Astrocyte of the spinal cord (primary cell): Measurements from ENCODE around the gene IFI30.
A peak's percentile ranks its signal among the peaks of the same experiment; 100 is the strongest.

Experiments
- DNase-seq: peaks from one replicate; pipeline ENCODE4 v3.0.0; 2011; ENCODE audit warnings: low read depth, low spot score
- H3K4me3 ChIP-seq: 2 replicates; pipeline ENCODE4 v1.5.1; 2011; ENCODE audit warnings: low read depth, mild to moderate bottlenecking, low read length, moderate library complexity
- in situ Hi-C: cut with HindIII; loops from 2 replicates; pipeline ENCODE4 v1.10.0; 2017; ENCODE audit warnings: low sequenced_read_pairs
- TF ChIP-seq, protein P1 (sequence below): IDR thresholded peaks from 2 replicates; pipeline ENCODE4 v1.5.1; 2012; ENCODE audit warnings: low read depth, mild to moderate bottlenecking, low read length, inconsistent platforms

The IFI30 gene

DNA sequence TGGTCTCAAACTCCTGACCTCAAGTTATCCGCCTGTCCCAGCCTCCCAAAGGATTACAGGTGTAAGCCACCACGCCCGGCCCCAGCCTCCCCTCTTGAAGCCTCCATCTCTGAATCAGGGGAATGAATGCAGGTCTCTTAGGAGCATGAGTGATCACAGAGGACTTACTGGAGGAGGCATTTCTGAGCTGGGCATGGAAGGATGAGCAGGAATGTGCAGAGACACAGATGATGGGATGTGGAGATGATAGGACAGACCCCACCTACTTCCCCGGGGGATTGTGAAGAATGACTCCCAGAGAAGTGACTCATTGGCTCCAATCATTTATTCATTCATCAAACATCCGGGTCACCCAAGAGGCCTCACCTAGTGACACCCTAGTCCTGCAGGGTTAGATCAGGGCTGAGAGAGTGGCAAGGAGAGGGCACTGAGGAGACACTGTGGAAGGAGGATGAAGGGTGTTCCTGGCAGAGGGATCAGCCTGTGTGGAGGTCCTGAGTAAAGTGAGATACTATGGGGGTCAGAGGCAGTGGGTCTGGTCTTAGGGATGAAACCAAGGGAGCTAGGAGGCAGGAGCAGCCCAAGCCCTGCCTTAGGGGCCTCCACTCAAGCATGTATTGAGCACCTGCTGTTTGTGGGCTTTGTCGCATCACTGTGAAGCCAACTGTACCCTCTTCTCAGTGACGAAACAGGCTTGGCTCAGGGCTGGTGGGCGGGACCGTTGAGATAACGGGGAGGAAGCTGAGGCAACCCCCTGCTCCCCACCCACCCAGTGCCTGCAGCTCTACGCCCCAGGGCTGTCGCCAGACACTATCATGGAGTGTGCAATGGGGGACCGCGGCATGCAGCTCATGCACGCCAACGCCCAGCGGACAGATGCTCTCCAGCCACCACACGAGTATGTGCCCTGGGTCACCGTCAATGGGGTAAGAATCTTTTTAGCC is 3.0 kb downstream of the IFI30 start:
- no peak for DNase-seq
- TF ChIP-seq, protein P1, sequence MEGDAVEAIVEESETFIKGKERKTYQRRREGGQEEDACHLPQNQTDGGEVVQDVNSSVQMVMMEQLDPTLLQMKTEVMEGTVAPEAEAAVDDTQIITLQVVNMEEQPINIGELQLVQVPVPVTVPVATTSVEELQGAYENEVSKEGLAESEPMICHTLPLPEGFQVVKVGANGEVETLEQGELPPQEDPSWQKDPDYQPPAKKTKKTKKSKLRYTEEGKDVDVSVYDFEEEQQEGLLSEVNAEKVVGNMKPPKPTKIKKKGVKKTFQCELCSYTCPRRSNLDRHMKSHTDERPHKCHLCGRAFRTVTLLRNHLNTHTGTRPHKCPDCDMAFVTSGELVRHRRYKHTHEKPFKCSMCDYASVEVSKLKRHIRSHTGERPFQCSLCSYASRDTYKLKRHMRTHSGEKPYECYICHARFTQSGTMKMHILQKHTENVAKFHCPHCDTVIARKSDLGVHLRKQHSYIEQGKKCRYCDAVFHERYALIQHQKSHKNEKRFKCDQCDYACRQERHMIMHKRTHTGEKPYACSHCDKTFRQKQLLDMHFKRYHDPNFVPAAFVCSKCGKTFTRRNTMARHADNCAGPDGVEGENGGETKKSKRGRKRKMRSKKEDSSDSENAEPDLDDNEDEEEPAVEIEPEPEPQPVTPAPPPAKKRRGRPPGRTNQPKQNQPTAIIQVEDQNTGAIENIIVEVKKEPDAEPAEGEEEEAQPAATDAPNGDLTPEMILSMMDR = no peak
- no peak overlapping the region for H3K4me3 ChIP-seq
- in situ Hi-C loops = no loop called here

DNA sequence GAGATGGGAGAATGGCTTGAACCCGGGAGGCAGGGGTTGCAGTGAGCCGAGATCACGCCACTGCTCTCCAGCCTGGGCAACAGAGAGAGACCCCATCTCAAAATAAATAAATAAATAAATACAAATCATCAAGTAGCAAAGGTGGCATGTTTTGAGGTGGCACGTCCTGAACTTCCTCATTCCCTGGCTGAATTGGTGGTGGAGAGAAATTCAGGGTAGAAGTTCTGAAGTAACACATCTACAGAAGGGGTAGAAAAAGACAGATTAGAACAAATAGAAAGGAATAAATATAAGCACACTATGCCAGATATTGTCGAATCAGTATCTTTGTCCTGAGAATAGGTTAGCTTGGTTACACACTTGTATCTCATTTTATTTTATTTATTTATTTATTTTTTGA is 6.3 kb downstream of the IFI30 start:
- no peak for DNase-seq
- in situ Hi-C loops = no loop called here
- no peak overlapping the region for H3K4me3 ChIP-seq
- TF ChIP-seq, protein P1 = no peak

DNA sequence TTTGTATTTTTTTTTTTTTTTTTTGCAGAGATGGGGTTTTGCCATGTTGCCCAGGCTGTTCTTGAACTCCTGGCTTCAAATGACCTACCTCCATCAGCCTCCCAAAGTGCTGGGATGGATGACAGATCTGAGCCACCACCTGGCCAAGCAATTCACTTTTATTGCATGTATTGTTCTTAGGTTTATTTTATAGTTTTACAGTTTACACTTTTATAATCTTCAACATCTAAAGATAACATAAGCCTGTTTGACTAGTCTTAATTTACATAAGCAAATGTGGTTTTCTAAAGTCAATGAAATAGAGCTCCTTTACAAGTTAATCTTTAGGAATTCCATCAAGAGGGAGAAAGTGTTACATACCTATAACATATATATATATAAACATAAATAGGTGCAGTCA is 9.9 kb downstream of the IFI30 start:
- no peak overlapping the region for H3K4me3 ChIP-seq
- DNase-seq = no peak
- in situ Hi-C loops = no loop called here
- TF ChIP-seq, protein P1 = no peak

DNA sequence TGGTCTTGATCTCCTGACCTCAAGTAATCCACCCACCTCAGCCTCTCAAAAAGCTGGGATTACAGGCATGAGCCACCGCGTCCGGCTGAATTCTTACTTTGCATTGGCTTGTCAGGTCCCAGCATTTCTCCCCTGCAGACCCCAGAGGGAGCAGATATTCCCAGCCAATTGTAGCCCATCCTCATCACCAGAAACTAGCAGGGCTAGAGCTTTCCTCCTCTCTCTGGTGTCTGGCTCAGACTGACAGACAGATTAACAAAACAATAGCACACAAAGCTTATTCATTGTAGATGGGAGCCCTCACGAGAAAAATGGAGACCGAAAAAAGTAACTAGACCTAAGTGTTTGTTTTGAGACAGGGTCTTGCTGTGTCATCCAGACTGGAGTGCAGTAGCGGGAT is 11.9 kb downstream of the IFI30 start:
- DNase-seq = no peak
- in situ Hi-C loops = no loop called here
- TF ChIP-seq, protein P1 = no peak
- no peak overlapping the region for H3K4me3 ChIP-seq

DNA sequence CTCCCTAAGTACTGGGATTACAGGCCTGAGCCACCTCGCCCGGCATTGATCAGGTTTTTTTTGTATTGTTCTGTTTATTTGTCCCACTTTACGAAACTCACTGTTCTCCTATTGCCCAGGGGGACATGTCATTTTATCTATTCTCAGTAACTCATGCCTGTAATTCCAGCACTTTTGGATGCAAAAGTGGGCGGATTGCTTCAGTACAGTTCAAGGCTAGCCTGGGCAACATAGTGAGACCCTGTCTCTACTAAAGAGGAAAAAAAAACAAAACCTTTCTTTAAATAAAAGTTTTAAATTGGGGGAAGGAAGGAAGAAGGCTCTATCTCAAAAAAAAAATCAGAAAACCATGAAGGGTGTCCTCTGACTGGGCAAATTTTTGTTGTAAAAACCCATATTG is 16.7 kb downstream of the IFI30 start:
- H3K4me3 ChIP-seq = no peak overlapping the region
- no peak for DNase-seq
- TF ChIP-seq, protein P1 = no peak
- in situ Hi-C loops = no loop called here

DNA sequence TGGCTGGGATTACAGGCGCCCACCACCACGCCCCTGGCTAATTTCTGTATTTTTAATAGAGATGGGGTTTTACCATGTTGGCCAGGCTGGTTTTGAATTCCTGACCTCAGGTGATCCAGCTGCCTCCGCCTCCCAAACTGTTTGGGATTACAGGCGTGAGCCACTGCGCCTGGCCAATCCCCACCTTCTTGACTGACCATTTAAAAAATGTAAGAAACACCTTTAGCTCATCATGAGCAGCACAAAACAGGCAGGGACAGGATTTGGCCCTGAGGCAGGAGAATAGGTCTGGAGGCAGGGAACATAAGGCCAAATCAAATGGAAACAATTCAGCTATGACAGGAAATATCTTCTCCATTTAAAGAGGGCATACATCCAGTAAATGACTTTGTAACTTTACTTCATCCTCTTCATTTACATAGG is 18.0 kb downstream of the IFI30 start:
- peak overlapping the region; percentile 57 for H3K4me3 ChIP-seq
- TF ChIP-seq, protein P1 = no peak
- no peak for DNase-seq
- in situ Hi-C loops = no loop called here
